HG02798 (cell line): Measurements from ENCODE around the gene GNA15.
"Not testable (repeated sequence)": the region's sequence is repeated elsewhere in the genome, so short reads cannot be mapped to it uniquely, and the experiment has no call there.

Experiments used
- ATAC-seq: cut with Tn5 transposase; IDR thresholded peaks from one replicate; pipeline ENCODE4 v1.9.1; 2021; ENCODE audit warnings: mild to moderate bottlenecking; ENCODE audit not compliant: unreplicated experiment, poor library complexity

Gene GNA15, protein sequence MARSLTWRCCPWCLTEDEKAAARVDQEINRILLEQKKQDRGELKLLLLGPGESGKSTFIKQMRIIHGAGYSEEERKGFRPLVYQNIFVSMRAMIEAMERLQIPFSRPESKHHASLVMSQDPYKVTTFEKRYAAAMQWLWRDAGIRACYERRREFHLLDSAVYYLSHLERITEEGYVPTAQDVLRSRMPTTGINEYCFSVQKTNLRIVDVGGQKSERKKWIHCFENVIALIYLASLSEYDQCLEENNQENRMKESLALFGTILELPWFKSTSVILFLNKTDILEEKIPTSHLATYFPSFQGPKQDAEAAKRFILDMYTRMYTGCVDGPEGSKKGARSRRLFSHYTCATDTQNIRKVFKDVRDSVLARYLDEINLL

DNA sequence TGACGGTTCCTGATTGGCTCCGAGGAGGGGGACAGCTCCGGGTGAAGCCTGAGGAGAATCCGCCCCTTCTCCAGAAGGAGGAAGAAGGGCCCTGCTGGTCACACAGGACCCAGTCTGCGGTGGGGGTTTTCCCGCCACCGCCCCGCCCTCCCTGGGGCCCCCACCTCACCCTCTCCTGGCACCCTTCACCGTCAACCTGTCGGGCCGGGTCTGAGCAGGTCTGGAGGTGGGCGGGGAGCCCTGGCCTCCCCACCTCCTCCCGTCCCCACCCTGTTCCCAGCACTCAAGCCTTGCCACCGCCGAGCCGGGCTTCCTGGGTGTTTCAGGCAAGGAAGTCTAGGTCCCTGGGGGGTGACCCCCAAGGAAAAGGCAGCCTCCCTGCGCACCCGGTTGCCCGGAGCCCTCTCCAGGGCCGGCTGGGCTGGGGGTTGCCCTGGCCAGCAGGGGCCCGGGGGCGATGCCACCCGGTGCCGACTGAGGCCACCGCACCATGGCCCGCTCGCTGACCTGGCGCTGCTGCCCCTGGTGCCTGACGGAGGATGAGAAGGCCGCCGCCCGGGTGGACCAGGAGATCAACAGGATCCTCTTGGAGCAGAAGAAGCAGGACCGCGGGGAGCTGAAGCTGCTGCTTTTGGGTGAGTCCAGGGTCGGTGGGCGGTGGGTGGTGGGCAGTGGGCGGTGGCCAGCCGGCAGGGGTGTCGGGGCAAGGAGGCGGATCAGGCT is at the start of gene GNA15:
GNA15 (plus strand) TSS at position 73 of the 723 bp plus-strand sequence; CDS start at position 491, 418 bp downstream.
- no peak for ATAC-seq

GRCh38 chr19:3087769-3088168 is 48.1 kb upstream of the GNA15 start:
- no peak for ATAC-seq

DNA sequence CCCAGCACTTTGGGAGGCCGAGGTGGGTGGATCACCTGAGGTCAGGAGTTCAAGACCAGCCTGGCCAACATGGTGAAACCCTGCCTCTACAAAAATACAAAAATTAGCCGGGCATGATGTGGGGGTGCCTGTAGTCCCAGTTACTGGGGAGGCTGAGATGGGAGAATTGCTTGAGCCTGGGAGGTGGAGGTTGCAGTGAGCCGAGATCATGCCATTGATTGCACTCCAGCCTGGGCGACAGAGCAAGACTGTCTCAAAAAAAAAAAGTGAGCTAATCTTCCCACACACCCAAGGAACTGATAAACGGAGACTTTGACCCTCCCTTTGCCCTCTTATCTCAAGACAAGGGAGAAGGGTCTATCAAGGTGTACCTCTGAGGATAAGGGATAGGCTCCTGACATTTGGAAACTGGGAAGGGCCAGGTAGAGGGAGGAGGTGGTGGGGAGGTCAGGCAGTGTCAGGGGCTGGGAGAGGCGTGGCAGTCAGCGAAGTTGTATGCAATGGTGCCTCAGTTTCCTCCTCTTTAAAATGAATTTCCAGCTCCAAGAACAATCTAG is 46.5 kb upstream of the GNA15 start:
- not testable (repeated sequence) for ATAC-seq

GRCh38 chr19:3094601-3095440 is 41.0 kb upstream of the GNA15 start:
- ATAC-seq, result peak; percentile 7

DNA sequence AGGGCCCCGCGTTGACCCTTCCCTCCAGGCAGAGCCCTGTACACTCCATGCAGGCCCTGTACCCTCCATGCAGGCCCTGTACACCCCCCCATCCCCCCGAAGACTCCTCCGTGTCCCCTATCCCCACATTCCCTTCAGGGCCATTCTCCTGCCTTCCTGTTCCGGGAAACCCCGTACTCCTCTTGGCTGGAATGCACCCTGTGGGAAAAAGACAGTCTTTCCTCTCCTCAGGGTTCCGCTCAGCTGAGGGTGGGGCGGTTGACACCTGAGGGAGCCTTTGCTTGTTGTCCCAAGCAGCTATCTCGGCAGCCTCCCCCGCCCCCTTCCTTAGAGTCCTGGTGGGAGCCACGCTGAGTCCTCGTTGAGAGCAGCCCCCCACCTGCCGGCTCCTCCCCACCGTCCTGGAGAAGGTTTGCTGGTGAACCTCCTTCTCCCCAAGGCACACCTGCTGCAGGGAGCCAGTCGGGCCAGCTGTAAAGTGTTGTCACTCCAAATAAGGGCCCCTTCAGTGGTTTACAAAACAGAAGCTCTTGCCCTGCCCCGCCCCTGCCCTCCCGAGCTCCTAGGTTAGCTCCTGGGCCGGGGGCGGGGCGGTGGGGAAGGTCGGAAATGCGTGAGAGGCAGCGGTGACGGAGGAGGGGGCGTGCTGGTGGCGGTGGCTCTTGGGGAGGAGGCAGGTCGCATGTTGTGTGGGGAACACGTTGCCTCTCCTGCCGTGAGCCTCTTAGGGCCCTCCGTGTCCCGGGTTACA is 40.2 kb upstream of the GNA15 start:
- ATAC-seq, result no peak

DNA sequence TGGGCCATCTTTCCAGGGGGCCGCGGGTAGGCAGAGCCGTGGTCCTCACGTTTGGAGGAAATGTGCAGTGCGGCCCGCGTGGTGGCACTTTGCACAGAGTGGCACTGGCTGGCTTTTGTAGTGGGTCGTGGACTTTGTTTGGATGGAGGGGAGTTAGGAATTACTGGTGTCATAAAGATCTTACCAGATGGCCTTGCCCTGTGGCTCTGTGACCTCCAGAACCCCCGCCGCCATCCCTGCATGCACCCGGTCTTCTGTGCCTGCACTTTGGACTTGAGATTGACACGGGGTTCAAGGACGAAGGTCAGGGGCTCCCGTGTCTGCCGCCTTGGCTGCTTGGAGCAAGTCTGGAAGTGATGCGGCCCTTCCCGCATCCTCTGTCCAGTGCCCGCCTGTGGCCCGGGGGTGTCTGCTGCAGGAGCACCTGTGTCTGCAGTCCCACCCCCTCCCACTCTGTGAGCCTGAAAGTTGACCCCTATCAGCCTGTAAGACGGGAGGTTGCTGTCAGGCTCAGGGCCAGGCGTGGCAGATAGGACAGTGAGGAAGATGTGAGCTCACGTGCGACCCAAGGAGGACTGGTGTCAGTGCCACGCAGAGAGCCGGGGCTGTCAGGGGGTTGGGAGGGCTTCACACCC is 39.4 kb upstream of the GNA15 start:
- ATAC-seq, result no peak

DNA sequence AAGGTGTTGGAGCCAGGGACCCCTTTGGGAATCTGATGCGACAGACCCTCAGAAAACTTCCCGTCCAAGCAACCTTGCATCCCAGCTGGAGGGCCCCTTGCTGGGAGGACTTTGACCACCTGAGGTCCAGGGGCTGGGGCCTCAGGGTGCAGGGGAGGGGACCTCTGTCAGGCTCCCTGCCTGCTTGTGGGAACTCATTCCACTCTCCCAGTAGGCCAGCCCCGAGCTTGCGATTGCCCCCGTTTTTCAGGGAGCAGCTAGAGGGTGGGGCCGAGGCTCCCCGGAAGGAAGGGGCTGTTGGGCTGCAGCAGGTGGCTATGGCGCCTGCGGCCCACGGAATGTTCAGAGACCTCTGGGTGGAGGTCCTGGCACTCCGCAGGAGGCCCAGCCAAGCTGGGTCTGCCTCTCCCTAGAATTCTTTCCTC is 38.9 kb upstream of the GNA15 start:
- no peak for ATAC-seq

GRCh38 chr19:3097442-3097871 is 38.4 kb upstream of the GNA15 start:
- ATAC-seq, result no peak

DNA sequence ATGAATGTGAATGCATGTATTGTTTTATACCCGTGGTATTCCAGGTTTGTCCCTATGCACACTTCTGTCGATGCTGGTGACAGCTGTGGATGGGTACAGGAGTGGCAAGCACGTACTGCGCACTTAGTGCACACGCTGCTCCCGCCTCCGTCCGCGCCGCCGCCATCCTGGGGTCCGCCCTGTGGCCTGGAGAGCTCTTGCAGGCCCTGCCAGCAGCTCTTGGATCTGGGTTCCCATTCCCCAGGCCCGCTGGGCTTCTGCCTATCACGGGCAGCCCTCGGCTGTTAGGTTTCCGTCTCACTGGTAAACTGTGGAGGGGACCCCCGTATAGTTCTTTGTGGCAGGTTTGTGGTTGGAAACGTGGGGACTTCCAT is 37.7 kb upstream of the GNA15 start:
- no peak for ATAC-seq

GRCh38 chr19:3098515-3099346 is 37.1 kb upstream of the GNA15 start:
- no peak for ATAC-seq

DNA sequence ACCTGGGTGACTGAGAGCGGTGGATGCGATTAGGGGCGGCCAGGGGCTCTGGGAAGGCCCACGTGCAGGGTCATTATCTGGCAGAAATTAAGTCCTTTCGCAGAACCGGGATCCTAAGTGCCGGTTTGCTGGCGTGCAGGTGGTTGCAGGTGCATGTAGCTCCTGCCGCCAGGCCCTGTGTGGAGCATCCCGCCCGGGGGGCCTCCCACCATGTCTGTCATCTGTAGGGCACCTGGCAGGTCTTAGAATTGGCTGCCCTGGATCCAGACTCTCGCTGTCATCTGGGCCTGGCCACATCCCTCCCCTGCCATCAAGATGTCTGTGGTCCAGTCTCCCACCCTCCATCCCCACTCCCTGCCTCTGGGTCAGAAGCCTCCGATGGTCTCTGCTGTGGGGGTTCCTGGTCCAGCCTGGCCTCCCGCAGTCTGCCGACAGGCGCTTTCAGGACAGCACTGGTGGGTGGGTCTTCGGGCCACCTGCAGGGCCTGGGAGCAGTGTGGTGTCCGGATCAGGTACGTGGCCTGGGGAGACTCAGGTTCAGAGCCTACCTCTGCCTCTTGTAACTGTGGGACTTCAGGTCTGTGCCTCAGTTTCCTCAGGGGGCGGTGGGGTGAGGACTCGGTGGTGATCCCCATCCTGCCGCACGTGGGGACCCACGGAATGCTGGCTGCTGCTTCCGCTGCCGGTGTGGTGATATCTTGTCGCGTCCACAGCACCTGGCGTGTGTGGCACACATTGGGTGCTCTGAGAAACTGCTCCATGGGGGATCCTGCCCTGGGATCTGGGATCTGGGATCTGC is 36.3 kb upstream of the GNA15 start:
- no peak for ATAC-seq

GRCh38 chr19:3100331-3100730 is 35.5 kb upstream of the GNA15 start:
- ATAC-seq, result no peak

DNA sequence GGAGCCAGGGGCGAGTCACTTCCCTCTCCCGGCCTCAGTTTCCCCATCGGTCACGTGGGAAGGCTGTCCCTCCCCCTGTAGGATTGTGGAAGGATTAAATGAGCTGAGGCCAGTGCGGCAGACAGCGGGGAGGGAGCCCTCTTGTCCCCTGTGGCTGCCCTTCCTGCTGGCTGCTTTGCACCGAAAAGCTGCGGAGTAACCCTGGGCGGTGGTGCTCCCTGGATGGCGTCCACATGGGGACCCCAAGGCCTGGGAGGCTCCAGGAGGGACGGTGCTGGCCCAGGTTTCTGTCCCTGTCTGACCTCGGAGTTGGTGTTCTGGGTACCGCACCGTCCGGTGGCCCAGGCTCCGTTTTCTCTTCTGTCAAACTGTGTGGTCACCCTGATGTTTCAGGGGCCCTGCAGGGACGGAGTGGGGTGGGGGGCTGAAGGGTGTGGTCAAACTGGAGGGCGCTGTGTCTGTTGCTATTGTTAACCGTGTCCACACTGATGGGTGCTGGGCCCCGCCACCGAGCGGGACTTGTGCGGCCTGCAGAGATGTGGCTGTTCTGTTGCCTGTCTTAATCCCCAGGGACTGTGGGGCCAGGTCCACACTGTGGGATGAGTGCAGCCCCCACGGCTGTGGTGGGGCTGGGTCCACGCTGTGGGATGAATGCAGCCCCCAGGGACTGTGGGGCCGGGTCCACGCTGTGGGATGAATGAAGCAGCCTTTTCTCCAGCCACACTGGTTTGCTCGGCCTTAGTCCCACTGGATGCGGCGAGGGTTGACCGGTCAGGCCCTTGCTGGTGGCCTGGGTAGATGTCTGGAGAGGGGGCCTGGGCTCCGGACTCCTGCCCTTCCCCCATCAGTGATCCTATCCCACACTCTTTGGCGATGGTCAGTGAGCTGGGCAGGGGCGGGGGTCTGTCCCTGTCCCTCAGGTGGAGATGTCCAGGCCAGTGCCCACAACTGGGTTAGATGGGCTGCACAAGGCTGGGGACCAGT is 34.8 kb upstream of the GNA15 start:
- ATAC-seq, result no peak

DNA sequence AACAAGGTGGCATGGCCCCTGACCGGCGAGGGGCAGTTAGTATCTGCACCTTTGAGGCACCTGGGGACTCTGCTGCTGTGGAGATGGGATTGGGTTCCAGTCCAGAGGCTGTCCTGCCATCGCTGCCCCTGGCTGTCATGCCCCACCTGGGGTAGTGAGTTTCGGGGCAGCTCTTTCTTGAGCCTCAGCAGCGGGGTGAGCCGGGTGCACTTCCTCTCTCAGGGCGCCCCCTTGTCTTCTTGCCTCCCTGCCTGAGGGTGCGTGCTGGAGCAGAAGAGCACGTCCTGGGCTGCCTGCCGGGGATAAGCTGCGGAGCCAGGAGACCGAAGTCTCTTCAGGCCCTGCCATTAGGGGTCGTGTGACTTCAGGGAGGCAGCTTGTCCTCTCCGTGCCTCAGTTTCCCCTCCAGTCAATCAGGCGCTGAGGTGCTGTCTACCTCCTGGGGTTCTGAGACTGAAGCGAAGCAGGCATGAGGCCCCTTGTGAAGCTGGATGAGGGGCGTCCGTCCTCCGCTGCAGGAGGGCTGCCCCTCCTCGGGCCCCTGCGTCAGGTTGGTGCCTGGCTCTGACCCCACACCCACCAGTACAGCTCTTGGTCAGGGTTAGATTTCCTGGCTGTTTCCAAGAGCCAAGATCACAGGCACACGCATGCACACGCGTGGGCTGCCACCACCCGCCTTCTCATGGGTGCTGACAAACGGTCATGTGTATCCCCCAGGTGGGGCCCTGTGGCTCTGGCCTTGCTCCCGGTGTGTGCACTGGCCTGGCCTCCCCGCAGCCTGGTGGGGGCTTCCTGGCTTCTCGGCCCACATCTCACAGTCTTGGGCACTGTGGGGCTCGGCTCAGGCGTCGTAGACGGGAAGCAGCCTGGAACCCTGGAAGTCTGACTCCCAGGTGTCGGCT is 33.3 kb upstream of the GNA15 start:
- no peak for ATAC-seq

DNA sequence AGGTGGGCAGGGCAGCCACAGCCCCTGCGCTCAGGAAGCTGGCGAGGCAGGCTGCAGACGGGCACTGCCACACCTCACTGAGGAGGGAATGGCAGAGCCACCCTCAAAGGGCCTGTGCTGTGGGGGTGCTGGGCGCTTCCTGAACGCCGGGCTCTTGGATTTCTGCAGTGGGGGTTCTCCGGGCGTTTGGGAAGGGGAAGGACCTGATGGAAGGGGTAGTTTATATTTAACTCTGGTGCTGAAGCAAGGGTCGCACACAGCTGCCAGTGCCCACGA is 31.2 kb upstream of the GNA15 start:
- ATAC-seq, result no peak
